HTR-8/SVneo (cell line): Measurements from ENCODE around the gene TPRKB.
"Not testable (repeated sequence)": the region's sequence is repeated elsewhere in the genome, so short reads cannot be mapped to it uniquely, and the experiment has no call there.

Experiments
- DNase-seq: peaks from one replicate; pipeline ENCODE4 v3.0.0; 2011; ENCODE audit warnings: low spot score, mixed read lengths; ENCODE audit not compliant: insufficient read length
- FAIRE-seq: peaks from 2 replicates; lab custom pipeline; 2011; peaks lifted over from hg19 to GRCh38; lab: Jason Lieb, UNC

The TPRKB gene

DNA sequence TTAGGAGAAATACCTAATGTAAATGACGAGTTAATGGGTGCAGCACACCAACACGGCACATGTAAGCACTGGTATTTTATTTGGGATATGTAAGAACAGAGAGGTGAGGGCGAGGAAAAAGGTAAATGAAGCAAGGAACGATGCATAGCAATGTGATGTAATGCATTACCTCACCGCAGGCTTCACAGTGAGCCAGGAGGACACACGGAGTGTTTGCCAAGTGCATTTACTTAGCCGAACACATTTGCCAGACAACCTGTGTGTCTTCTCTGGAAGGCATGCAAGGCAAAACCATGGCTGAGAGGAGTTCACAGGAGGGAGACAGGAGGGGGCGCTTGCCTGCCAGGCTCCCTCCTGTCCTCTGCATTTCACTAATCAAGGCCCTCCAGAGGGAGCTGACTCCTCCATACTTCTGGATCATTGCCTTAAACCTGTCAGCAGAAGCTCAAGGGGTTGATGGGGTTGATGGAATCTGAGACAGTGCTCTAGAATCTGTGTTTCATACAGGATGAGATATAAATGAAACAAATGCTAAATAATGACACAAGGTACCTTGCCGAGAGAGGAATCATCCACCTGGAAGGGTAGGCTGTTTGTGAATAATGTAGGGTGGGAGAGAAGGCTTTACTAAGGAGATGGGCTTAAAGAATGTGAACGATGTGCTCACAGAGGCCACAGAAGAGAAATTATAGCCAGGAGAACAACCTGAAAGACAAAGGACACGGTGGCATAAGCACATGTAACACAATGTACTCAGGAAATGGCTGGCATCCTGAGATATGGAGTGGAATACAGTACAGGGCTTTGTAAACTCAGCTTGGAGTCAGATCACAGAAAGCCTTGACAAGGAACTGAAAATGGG, 9.1 kb upstream of the TPRKB start:
- DNase-seq (no peak), FAIRE-seq (no peak)

DNA sequence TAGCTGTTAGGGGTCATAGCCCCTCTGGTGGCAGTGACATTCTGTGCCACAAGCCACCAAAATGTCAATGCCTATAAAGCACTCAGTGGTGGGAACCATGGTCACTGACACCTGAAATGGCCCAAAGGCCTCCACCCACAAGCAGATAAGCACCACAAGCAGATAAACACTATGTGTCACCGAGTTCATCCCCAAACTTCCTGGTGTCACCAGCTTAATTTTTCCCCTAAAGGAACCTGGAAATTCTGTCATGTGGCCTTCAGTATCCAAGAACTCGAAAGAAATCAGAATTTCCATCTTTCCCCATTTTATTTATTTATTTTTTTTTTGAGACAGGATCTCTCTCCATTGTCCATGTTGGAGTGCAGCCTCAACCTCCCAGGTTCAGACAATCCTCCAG, 3.6 kb upstream of the TPRKB start:
- FAIRE-seq: no peak
- DNase-seq: no peak

DNA sequence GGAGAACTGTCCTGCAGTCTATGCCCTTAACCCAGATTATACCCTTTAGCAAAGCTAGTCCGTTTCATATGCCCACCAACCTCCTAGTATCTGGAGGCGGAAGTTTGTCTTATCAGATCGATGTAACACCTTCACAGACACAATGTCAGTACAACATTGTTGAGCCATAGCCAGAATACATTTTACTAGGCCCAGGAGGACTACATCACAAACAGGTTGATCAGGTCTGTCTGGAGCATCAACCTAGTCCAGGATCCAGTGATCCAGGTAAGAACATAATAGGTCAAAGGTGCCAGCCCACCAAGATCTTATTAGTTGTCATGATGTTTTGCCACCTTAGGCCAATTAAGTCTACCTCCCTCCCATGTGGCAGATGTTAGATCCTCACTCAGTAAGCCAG, 2.0 kb upstream of the TPRKB start:
- DNase-seq (no peak), FAIRE-seq (no peak)

DNA sequence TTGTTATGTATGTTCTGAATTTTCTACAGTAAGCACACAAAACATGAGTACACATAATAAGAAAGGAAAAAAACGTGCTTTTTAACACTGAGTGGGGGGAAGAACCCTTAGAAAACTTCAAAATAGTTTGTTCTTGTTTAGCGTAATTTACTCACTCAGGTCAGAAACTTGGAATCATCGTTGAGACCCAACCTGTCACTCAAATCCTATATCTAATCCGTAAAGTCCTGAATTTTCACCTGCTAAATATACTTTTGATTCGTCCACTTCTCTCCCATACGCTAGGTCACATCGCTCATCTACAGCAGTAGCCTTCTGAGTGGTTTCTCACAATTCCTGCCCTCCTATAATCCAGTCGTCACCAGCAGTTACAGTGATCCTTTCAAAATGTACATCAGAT, 767 bp downstream of the TPRKB start:
- DNase-seq: no peak
- no peak for FAIRE-seq

DNA sequence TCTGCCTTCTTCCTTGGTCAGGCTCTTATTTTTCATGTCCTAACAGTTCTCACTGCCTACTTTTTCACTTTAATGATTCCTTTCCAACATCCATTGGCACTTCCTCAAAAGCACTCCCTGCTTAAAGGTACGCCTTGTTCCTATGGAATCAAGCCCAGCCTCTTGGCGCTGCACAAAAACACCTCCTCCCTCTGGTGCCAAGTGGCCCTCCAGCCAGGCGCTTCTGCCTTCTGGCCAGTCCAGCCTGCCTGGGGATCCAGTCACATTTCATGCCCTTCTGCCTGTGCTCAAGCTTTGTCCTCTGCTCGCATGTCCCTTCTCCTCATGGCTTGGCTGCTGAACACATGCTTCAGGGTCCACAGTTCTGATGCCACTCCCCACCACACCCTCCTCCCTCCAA, 6.3 kb downstream of the TPRKB start:
- FAIRE-seq (no peak), DNase-seq (no peak)

DNA sequence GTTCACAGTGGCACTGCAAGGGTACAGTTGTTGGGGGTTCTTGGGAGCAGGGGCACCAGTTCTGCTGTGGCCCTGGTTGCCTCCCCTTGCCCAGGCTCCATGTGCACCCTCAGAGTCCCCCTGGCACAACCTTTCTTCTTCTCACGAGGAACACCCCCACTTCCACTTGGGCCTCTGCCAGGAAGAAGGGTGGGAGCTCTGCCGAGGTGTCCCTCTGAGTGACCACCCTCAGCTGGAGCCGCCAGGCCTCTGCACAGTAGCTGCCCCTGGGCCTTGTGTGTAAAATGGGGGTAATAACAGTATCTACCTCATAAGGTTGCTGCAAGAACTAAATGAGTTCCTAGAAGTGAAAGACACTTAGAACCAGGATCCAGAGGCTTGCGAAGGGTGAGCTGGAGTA, 8.4 kb downstream of the TPRKB start:
- no peak for DNase-seq
- FAIRE-seq: no peak

DNA sequence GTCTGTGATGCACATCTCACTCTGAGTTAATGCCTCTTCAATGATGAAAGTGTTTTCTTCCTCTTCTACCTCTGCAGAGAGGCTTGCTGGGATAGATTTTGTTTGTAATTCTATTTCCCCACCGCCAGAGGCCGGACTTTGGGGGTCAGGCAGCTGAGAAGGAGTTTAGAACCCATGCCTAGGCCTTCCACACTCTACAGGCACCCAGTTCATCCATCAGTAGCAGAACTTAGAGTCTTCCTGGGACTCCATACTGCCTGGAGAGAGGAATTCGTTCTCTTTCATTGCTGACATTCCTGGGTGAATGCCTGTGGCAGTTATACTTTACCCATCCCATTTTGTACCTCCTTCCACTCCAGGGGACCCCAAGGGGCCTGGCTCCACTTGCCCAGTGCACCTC, 9.1 kb downstream of the TPRKB start:
- FAIRE-seq (no peak), DNase-seq (no peak)

DNA sequence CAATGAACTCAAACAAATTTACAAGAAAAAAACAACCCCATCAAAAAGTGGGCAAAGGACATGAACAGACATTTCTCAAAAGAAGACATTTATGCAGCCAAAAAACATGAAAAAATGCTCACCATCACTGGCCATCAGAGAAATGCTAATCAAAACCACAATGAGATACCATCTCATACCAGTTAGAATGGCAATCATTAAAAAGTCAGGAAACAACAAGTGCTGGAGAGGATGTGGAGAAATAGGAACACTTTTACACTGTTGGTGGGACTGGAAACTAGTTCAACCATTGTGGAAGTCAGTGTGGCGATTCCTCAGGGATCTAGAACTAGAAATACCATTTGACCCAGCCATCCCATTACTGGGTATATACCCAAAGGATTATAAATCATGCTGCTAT, 10.5 kb downstream of the TPRKB start:
- not testable (repeated sequence) for FAIRE-seq, DNase-seq

DNA sequence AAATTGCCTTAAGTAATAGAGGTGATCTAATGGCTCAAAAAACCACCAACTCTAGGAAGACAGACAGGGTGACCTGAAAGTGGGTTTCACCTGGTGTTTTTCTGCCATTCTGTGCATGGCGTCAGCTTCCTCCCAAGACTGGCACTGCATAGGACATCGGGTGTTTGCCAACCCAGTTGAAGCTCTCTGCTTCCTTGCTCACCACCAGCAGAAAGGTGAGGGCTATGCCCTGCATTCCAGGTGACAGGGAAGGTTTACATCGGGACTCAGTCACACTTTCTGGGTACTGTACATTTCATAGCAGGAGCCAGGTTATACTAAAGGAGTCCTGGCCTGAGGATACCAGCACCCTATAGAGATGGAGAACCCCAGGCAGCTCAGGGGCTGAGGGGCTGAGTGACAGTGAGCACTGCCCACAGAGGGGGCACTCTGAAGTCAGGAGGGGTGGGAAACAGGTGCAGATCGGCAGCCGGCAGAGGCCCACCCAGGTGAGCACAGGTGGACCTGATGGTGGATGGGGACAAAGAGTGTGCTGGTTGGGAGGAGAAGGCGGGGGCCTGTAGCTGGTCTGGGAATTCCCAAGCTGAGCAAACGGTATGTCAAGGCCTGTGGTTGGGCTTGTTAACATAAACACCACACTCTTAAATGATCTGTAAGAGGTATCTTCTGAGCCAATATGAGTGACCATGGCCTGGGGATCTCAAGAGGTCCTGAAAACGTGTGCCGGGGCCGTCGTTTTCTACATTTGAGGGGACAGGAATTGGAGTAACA, 18.1 kb downstream of the TPRKB start:
- FAIRE-seq (no peak), DNase-seq (no peak)

DNA sequence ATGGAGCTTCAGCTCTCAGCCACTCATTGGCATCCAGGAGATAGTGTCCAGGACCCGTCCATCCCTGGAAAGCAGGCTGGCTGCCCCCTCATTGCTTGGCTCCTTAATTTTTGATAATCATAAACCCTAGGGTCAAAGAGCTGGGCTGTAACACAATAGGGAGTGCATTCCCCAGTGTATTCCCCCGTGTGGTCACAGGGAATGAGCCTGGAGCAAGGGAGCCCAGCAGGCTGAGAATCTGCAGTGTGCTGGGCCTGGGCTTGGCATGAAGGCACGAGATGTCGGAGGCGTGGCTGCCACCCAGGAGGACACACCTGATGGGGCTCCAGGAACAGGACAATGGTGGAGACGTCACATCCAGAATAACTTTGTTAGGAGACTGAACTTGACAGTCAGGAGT, 18.7 kb downstream of the TPRKB start:
- no peak for DNase-seq
- FAIRE-seq: no peak

DNA sequence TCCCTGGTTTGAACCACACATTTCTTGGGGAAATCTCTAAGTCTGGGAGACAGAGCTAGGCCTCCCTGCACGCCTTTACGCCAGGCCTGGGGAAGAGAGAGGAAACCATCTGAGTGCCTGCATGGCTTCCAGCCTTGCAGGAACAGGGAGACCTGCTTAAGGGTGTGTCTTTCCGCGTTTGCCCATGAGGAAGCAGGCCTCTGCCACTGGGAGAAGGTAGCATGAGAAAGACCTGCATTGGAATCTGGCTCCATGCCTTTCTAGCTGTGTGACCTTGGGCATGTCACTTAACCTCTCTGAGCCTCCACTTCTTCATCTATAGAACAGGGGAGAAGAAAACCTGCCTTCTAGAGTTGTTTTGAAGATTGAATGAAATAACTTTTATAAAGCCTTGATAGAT, 19.4 kb downstream of the TPRKB start:
- not testable (repeated sequence) for DNase-seq, FAIRE-seq

DNA sequence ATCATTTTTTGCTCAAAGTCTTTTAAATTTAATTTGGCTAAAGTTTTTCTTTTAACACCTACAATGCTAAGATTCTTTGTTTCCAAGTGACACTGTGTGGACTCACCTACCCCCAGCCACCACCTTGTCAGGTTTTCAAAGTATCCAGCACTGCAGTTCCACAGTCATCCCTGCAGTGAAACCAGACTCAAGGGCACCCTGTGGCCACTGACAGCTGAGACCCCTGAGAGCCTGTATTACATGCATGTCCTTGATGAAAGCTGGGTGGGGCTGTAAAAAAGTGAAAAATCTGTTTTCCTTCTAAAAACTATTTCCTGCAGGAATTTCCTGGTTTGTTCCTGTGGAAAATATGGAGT, 19.9 kb downstream of the TPRKB start:
- DNase-seq: no peak
- no peak for FAIRE-seq

DNA sequence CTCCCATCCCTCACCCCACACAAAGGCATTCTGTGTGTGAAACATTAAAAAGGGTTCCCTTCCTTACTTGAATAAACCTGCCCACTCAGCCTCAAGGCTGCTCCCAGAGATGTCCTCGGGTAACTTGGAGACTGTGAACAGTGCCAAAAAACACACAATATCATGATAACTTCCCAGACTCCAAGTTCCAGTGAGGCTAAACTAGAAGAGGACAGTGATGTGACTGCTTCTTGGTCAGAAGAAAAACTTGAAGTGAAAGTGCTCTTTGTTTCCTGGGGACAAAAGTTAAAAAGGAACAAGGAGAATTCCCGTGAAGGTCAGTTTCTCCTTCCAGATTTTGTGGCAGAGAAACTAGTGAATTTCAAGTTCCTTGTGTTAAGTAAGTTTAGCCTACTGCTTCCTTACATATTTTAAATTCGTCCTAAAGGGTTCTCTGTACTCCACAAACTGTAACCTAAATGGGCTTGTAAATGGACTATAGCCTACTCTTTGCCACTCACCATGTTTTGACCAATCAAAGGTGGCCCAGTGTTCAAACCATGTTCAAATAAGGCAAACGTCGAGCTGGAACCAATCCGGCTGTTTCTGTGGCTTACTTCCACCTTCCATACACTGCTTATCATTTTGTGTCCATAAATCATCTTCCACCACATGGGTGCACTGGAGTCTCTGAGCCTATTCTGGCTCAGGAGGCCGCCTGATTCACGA, 20.4 kb downstream of the TPRKB start:
- FAIRE-seq (no peak), DNase-seq (no peak)

DNA sequence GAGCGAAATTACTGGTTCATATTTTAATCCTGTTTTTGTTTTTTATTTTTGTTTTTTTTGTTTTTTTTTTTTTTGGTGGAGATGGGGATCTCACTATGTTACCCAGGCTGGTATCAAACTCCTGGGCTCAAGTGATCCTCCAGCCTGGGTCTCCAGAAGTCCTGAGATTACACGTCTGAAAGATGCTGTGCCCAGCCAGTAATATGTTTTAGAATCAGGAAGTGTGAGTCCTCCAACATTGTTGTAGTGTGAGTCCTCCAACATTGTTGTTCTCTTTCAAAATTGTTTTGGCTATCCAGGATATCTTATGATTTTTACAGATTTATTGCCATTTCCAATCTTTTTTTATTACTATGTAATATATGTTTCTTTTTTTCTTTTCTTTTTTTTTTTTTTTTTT, 23.1 kb downstream of the TPRKB start:
- DNase-seq: no peak
- no peak for FAIRE-seq

DNA sequence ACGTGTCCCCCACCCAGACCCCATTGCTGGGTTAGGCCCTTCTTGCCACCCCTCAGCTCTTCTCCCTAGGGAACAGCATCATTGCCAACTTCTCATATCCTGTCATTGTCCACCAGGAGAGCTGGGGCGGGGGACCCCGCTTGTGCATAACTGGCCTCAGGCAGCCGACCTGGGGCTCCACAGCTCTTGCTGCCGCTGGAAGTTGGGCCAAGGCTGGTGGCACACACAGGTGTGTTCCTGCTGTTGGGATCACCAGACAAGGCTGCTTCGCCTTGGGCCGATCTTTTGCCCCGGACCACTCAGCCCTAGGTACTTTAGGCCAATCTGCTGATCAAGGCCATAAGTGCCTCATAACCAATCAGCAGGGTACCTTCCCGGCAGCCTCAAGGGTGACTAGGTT, 28.6 kb downstream of the TPRKB start:
- FAIRE-seq: no peak
- no peak for DNase-seq

DNA sequence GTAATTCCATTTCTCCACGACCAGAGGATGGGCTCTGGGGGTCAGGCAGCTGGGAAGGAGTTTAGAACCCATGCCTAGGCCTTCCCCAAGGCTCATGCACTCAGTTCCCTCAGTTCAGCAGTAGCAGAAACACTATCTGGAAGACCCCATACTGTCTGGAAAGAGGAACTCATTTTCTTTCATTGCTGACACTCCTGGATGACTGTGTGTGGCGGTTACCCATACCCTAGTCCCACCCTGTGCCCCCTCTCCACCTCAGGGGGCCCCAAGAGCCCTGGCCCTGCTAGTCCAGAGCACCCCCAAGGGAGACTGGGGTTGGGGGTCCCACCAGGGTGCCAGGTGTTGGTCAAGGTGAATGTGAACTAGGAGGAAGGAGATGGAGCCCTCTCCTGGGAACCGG, 29.5 kb downstream of the TPRKB start:
- FAIRE-seq (no peak), DNase-seq (no peak)

DNA sequence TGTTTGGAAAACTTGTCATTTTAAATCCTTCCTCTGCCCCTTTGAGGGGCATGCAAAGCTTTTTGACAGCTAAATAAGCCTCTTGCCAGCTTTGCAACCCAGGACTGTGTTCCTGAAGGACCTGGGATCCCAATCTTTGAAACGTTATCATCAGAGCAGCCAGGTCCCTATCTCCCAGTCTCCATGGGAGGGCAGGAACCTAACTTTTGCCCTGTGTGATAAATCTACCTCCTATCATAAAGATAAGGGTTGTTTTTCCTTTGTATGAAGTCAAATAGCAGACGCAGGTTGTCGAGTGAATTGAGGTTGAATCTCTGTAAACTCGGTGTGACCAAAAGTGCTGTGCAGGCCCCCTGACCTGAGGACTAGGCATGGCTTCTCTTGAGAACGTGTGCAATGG, 30.1 kb downstream of the TPRKB start:
- FAIRE-seq (no peak), DNase-seq (no peak)

DNA sequence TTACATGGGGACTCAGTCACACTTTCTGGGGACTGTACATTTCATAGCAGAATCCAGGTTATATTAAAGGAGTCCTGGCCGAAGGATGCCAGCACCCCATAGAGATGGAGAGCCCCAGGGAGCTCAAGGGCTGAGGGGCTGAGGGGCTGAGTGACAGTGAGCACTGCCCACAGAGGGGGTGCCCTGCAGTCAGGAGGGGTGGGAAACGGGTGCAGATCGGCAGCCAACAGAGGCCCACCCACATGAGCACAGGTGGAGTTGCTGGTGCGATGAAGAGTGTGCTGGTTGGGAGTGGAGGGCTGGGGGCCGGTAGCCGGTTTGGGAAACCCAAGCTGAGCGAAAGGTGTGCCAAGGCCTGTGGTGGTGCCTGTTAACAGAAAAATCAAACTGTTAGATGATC, 32.1 kb downstream of the TPRKB start:
- DNase-seq (no peak), FAIRE-seq (no peak)

DNA sequence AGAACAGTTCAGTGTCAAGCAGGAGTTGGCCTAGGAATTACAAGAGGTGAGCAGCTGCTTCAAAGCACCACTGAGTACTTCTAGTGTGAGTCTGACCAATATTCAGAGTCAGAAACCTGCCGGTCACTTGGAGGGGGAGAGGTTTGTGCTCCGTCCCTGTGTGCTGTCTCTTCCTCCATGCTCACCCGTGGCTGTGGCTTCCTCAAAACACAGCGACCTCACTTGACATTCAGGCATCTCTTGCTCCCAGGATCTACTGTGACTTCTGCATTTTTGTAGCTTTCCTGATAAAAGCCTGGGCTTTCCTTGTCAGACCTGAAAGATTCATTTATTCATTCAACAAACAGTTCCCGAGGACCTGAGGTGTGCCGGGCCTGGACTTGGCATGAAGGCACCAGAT, 32.9 kb downstream of the TPRKB start:
- FAIRE-seq: no peak
- no peak for DNase-seq

DNA sequence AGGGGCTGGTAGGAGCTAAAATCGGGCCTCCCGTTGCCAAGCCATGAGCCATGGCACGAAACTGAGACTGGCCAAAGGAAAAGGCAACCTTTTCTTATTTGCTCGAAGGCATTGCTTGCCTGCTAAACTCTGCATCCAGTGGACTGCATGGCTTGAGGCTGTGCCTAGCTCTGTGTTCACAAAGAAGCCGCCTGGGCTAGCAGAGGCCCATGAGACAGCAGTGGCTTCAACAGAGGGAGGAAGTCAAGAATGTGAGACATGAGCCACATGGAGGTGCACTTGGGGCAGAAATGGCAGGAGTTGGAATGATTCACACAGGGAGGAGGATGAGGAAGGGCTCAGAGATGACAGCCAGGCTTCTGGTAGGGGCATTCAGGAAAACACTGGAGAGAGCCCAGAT, 33.5 kb downstream of the TPRKB start:
- DNase-seq: no peak
- no peak for FAIRE-seq

DNA sequence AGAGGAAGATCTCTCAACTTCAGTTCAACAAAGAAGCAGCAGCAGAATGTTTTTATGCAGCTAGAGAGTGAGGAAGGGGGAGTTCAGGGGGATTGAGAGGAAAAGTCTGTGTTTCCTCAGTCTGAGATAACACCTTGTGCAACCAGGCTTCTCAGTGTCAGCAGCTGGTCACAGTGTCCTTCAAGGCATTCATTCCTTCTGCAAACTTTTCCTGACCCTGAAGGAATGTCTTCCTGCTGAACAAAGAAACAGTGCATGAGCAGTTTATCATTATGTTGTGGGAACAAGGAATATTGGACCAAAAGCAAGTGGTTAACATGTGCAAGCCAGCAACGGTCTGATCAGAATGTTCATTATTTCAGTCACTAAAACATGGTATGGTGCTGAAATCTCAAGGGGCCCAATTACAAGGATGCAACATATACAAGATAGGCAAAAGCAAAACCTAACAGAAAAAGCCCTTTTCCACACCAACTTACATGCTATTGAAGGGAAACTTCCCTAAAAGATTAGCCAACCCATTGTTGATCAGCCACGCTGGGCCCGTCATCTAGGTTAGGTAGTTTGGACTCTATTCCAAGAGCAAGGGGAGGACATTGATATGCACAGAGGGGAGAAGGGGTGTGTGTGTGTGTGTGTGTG, 34.2 kb downstream of the TPRKB start:
- FAIRE-seq: peak; percentile 63
- not testable (repeated sequence) for DNase-seq
